ENCODE measurements around the gene TLNRD1.

Gene TLNRD1

DNA sequence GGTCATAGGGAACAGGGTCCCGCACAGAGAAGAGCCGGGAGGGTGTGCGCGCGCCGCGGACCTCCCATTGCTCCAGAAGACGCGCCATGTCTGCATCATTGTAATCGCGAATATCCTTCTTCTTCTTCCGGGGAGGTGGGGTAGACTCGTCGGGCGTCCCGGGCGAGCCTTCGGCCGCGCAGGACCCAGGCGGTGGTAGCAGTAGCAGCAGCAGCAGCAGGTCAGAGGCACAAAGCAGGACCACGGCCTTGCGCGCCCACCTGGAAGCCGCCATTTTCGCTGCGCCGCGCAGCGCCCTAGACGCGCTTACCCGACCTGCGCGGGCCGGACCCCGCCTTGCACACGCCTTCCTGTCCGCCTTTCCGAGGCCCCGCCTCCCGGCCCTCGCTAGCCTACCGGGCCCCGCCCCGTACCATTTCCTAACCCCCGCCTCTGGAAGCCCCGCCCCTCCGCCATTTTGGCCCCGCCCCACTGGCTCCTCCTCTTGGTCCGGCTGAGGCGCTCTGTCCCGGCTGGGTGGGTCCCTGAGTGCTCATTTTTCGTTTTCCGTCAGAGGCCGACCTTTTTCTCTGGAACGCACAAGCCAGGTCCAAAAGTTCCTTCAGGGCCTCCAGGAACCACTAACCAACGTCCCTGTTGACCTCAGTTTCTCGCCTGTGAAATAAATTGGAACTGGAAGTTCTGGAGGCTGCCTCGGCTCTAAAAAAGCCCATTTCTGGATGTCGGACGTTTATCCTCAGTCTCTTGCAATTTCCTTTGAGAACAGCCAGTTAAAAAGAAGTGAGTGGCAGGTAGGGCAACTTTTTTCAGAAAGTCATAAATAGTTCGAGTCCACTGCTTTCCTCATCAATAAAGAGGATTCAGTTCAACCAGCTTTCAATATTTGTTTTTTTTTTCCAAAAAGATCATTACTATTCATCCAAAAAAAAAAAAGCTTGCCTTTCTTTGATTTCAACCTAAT lies 10.9 kb upstream of the TLNRD1 start, which contains the start of gene MESD:
TSS of gene MESD (minus strand) at position 302 of the 961 bp plus-strand sequence. CDS start at position 274, 28 bp downstream.
- H3K27ac ChIP-seq (ENCODE audit: low read depth, low read length), result peak within 1 kb of the TSS; percentile 76
- no peaks in the 10 kb centered on the region for H3K36me3 ChIP-seq (ENCODE audit: control insufficient read depth in 1 of 2, insufficient read depth in 2 of 2, low read length in 2 of 2)
- peaks cover 14 to 20% of the 10 kb centered on the region in 2 donors for H3K4me1 ChIP-seq (ENCODE audit: control insufficient read depth in 1 of 2, insufficient read depth in 2 of 2, low read length in 2 of 2)
- no peaks in the 10 kb centered on the region for H3K27me3 ChIP-seq (ENCODE audit: control insufficient read depth in 1 of 2, insufficient read depth in 2 of 2, low read length in 2 of 2)
- no peaks in the 10 kb centered on the region for H3K9me3 ChIP-seq (ENCODE audit: control insufficient read depth in 1 of 2, low read length in 2 of 2)
- peak within 1 kb of the TSS; percentile 83 to 85 for H3K9ac ChIP-seq (ENCODE audit: low read depth in 1 of 2, low read length in 2 of 2)
- peak within 1 kb of the TSS; percentile 88 to 95 for H3K4me3 ChIP-seq (ENCODE audit: low read depth in 1 of 2, low read length in 2 of 2)

DNA sequence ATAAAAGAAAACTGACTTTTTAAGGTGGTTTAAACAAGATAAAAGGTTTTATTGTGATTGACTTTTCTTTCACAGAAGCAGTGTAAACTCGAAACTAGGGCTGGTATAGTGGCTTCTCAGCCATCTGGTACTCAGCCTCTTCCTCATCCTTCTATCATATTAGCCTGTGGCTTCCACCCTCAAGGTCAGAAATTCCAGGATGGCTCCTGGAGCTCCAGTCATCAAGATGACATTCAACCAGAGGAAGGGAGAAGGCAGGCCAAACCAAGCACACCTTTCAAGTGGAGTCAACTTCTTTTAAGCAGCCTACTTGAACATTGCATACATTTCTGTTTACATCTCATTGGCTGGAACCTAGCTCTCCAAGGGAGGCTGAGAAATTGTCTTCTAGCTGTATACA lies 9.8 kb upstream of the TLNRD1 start:
- Histone ChIP-seq H3K4me3 (ENCODE audit: low read depth in 1 of 2, low read length in 2 of 2) (no peak overlapping the region), H3K4me1 (ENCODE audit: control insufficient read depth in 1 of 2, insufficient read depth in 2 of 2, low read length in 2 of 2) (peaks cover 21 to 25% of the 10 kb centered on the region in 2 donors)

GRCh38 chr15:80991421-80991820 lies 9.3 kb upstream of the TLNRD1 start:
- Histone ChIP-seq H3K27me3 (ENCODE audit: control insufficient read depth in 1 of 2, insufficient read depth in 2 of 2, low read length in 2 of 2) (no peaks in the 10 kb centered on the region), H3K36me3 (ENCODE audit: control insufficient read depth in 1 of 2, insufficient read depth in 2 of 2, low read length in 2 of 2) (no peaks in the 10 kb centered on the region), H3K9ac (ENCODE audit: low read depth in 1 of 2, low read length in 2 of 2) (no peak overlapping the region), H3K9me3 (ENCODE audit: control insufficient read depth in 1 of 2, low read length in 2 of 2) (peaks cover 3 to 4% of the 10 kb centered on the region in 2 donors), H3K4me1 (ENCODE audit: control insufficient read depth in 1 of 2, insufficient read depth in 2 of 2, low read length in 2 of 2) (peaks cover 21 to 27% of the 10 kb centered on the region in 2 donors), H3K27ac (ENCODE audit: low read depth, low read length) (peak overlapping the region; percentile 5), H3K4me3 (ENCODE audit: low read depth in 1 of 2, low read length in 2 of 2) (no peak overlapping the region)

More for the DNA sequence above, 9.8 kb upstream of the TLNRD1 start:
- no peak overlapping the region for H3K9ac ChIP-seq (ENCODE audit: low read depth in 1 of 2, low read length in 2 of 2)
- H3K36me3 ChIP-seq (ENCODE audit: control insufficient read depth in 1 of 2, insufficient read depth in 2 of 2, low read length in 2 of 2), result no peaks in the 10 kb centered on the region
- H3K27ac ChIP-seq (ENCODE audit: low read depth, low read length), result peak overlapping the region; percentile 5
- H3K27me3 ChIP-seq (ENCODE audit: control insufficient read depth in 1 of 2, insufficient read depth in 2 of 2, low read length in 2 of 2), result no peaks in the 10 kb centered on the region
- no peaks in the 10 kb centered on the region for H3K9me3 ChIP-seq (ENCODE audit: control insufficient read depth in 1 of 2, low read length in 2 of 2)

- no peak overlapping the region for H3K27ac ChIP-seq (ENCODE audit: low read depth, low read length)
- peaks cover 20 to 27% of the 10 kb centered on the region in 2 donors for H3K4me1 ChIP-seq (ENCODE audit: control insufficient read depth in 1 of 2, insufficient read depth in 2 of 2, low read length in 2 of 2)
Observed at GRCh38 chr15:80992006-80992405, 8.7 kb upstream of the TLNRD1 start.

GRCh38 chr15:80992441-80992840 lies 8.3 kb upstream of the TLNRD1 start:
- Histone ChIP-seq H3K9ac (ENCODE audit: low read depth in 1 of 2, low read length in 2 of 2) (no peak overlapping the region), H3K36me3 (ENCODE audit: control insufficient read depth in 1 of 2, insufficient read depth in 2 of 2, low read length in 2 of 2) (no peaks in the 10 kb centered on the region), H3K4me1 (ENCODE audit: control insufficient read depth in 1 of 2, insufficient read depth in 2 of 2, low read length in 2 of 2) (peaks cover 18 to 27% of the 10 kb centered on the region in 2 donors), H3K27ac (ENCODE audit: low read depth, low read length) (no peak overlapping the region), H3K4me3 (ENCODE audit: low read depth in 1 of 2, low read length in 2 of 2) (no peak overlapping the region), H3K27me3 (ENCODE audit: control insufficient read depth in 1 of 2, insufficient read depth in 2 of 2, low read length in 2 of 2) (no peaks in the 10 kb centered on the region), H3K9me3 (ENCODE audit: control insufficient read depth in 1 of 2, low read length in 2 of 2) (peaks cover 3 to 4% of the 10 kb centered on the region in 2 donors)

More at GRCh38 chr15:80992006-80992405, 8.7 kb upstream of the TLNRD1 start:
- Histone ChIP-seq H3K36me3 (ENCODE audit: control insufficient read depth in 1 of 2, insufficient read depth in 2 of 2, low read length in 2 of 2) (no peaks in the 10 kb centered on the region), H3K9ac (ENCODE audit: low read depth in 1 of 2, low read length in 2 of 2) (no peak overlapping the region), H3K9me3 (ENCODE audit: control insufficient read depth in 1 of 2, low read length in 2 of 2) (peaks cover 3 to 4% of the 10 kb centered on the region in 2 donors), H3K4me3 (ENCODE audit: low read depth in 1 of 2, low read length in 2 of 2) (no peak overlapping the region), H3K27me3 (ENCODE audit: control insufficient read depth in 1 of 2, insufficient read depth in 2 of 2, low read length in 2 of 2) (no peaks in the 10 kb centered on the region)

- Histone ChIP-seq H3K4me3 (ENCODE audit: low read depth in 1 of 2, low read length in 2 of 2) (no peak overlapping the region), H3K36me3 (ENCODE audit: control insufficient read depth in 1 of 2, insufficient read depth in 2 of 2, low read length in 2 of 2) (no peaks in the 10 kb centered on the region), H3K9me3 (ENCODE audit: control insufficient read depth in 1 of 2, low read length in 2 of 2) (peaks cover 3 to 4% of the 10 kb centered on the region in 2 donors), H3K4me1 (ENCODE audit: control insufficient read depth in 1 of 2, insufficient read depth in 2 of 2, low read length in 2 of 2) (peaks cover 18% of the 10 kb centered on the region in 2 donors), H3K9ac (ENCODE audit: low read depth in 1 of 2, low read length in 2 of 2) (no peak overlapping the region), H3K27me3 (ENCODE audit: control insufficient read depth in 1 of 2, insufficient read depth in 2 of 2, low read length in 2 of 2) (no peaks in the 10 kb centered on the region), H3K27ac (ENCODE audit: low read depth, low read length) (no peak overlapping the region)
Observed at GRCh38 chr15:80996247-80996646, 4.5 kb upstream of the TLNRD1 start.

- Histone ChIP-seq H3K27me3 (ENCODE audit: control insufficient read depth in 1 of 2, insufficient read depth in 2 of 2, low read length in 2 of 2) (no peaks in the 10 kb centered on the region), H3K27ac (ENCODE audit: low read depth, low read length) (no peak overlapping the region), H3K36me3 (ENCODE audit: control insufficient read depth in 1 of 2, insufficient read depth in 2 of 2, low read length in 2 of 2) (peaks cover 0 to under 1% of the 10 kb centered on the region in 2 donors), H3K9ac (ENCODE audit: low read depth in 1 of 2, low read length in 2 of 2) (no peak overlapping the region), H3K4me3 (ENCODE audit: low read depth in 1 of 2, low read length in 2 of 2) (no peak overlapping the region), H3K9me3 (ENCODE audit: control insufficient read depth in 1 of 2, low read length in 2 of 2) (peaks cover 3 to 4% of the 10 kb centered on the region in 2 donors), H3K4me1 (ENCODE audit: control insufficient read depth in 1 of 2, insufficient read depth in 2 of 2, low read length in 2 of 2) (peaks cover 20 to 21% of the 10 kb centered on the region in 2 donors)
Observed at GRCh38 chr15:80997692-80998091, 3.0 kb upstream of the TLNRD1 start.

- no peak overlapping the region for H3K27ac ChIP-seq (ENCODE audit: low read depth, low read length)
- H3K27me3 ChIP-seq (ENCODE audit: control insufficient read depth in 1 of 2, insufficient read depth in 2 of 2, low read length in 2 of 2), result no peaks in the 10 kb centered on the region
- H3K9ac ChIP-seq (ENCODE audit: low read depth in 1 of 2, low read length in 2 of 2), result no peak overlapping the region
- peaks cover 0 to 6% of the 10 kb centered on the region in 2 donors for H3K36me3 ChIP-seq (ENCODE audit: control insufficient read depth in 1 of 2, insufficient read depth in 2 of 2, low read length in 2 of 2)
- peaks cover 3 to 4% of the 10 kb centered on the region in 2 donors for H3K9me3 ChIP-seq (ENCODE audit: control insufficient read depth in 1 of 2, low read length in 2 of 2)
- H3K4me3 ChIP-seq (ENCODE audit: low read depth in 1 of 2, low read length in 2 of 2), result no peak overlapping the region
- H3K4me1 ChIP-seq (ENCODE audit: control insufficient read depth in 1 of 2, insufficient read depth in 2 of 2, low read length in 2 of 2), result peaks cover 25 to 26% of the 10 kb centered on the region in 2 donors
Observed at GRCh38 chr15:80998251-80998650, 2.5 kb upstream of the TLNRD1 start.

GRCh38 chr15:80999623-81000036 lies 1.1 kb upstream of the TLNRD1 start:
- peak overlapping the region; percentile 90 for H3K4me3 ChIP-seq (ENCODE audit: low read depth in 1 of 2, low read length in 2 of 2)

GRCh38 chr15:81000144-81000623 lies 539 bp upstream of the TLNRD1 start:
- Histone ChIP-seq H3K27ac (ENCODE audit: low read depth, low read length) (peak overlapping the region; percentile 97), H3K4me1 (ENCODE audit: control insufficient read depth in 1 of 2, insufficient read depth in 2 of 2, low read length in 2 of 2) (peaks cover 21 to 30% of the 10 kb centered on the region in 2 donors), H3K9ac (ENCODE audit: low read depth in 1 of 2, low read length in 2 of 2) (peak overlapping the region; percentile 86 to 96), H3K9me3 (ENCODE audit: control insufficient read depth in 1 of 2, low read length in 2 of 2) (peaks cover 3 to 4% of the 10 kb centered on the region in 2 donors), H3K27me3 (ENCODE audit: control insufficient read depth in 1 of 2, insufficient read depth in 2 of 2, low read length in 2 of 2) (no peaks in the 10 kb centered on the region), H3K36me3 (ENCODE audit: control insufficient read depth in 1 of 2, insufficient read depth in 2 of 2, low read length in 2 of 2) (peaks cover 0 to 7% of the 10 kb centered on the region in 2 donors), H3K4me3 (ENCODE audit: low read depth in 1 of 2, low read length in 2 of 2) (peak overlapping the region; percentile 90)

More at GRCh38 chr15:80999623-81000036, 1.1 kb upstream of the TLNRD1 start:
- no peaks in the 10 kb centered on the region for H3K27me3 ChIP-seq (ENCODE audit: control insufficient read depth in 1 of 2, insufficient read depth in 2 of 2, low read length in 2 of 2)
- peak overlapping the region; percentile 86 to 96 for H3K9ac ChIP-seq (ENCODE audit: low read depth in 1 of 2, low read length in 2 of 2)
- H3K27ac ChIP-seq (ENCODE audit: low read depth, low read length), result peak overlapping the region; percentile 97
- H3K36me3 ChIP-seq (ENCODE audit: control insufficient read depth in 1 of 2, insufficient read depth in 2 of 2, low read length in 2 of 2), result peaks cover 0 to 7% of the 10 kb centered on the region in 2 donors
- H3K4me1 ChIP-seq (ENCODE audit: control insufficient read depth in 1 of 2, insufficient read depth in 2 of 2, low read length in 2 of 2), result peaks cover 26 to 30% of the 10 kb centered on the region in 2 donors
- peaks cover 3 to 4% of the 10 kb centered on the region in 2 donors for H3K9me3 ChIP-seq (ENCODE audit: control insufficient read depth in 1 of 2, low read length in 2 of 2)
